GM23338 (cell line): Measurements from ENCODE around the gene MUS81. TPM values are rescaled to one million over a fixed set of nuclear protein-coding genes. Genes with fewer than 3 reads are reported as not detected.

ENCODE experiments used
- EZH2phosphoT487 ChIP-seq: fragments of 200-600 bp; sonication (generic); IDR thresholded peaks from one replicate; pipeline ENCODE4 v1.8.1; 2018; ENCODE audit warnings: antibody characterized with exemption; ENCODE audit not compliant: unreplicated experiment
- ZNF114 ChIP-seq: fragments of 250-450 bp; sonication (Bioruptor Pico); IDR thresholded peaks from 2 replicates; pipeline ENCODE4 v1.5.0; 2020; ENCODE audit warnings: mild to moderate bottlenecking, moderate library complexity
- polyA plus RNA-seq: library from polyadenylated mRNA; unstranded; fragments of >200 nt; fragmentation: Nextera tagmentation; extraction: Ambion mirVana; gene quantifications from 2 replicates; pipeline ENCODE4 v1.2.1, GENCODE V29; 2016
- total RNA-seq: library from RNA; depleted of rRNA; stranded (reverse); fragments of >200 nt; shearing (Covaris generic); gene quantifications from 2 replicates; pipeline ENCODE4 v1.2.3, GENCODE V29; 2014
- TF ChIP-seq, protein P1 (sequence below): fragments of 250-450 bp; sonication (Bioruptor Pico); IDR thresholded peaks from 2 replicates; pipeline ENCODE4 v1.5.0; 2020; ENCODE audit warnings: mild to moderate bottlenecking, moderate library complexity
- TF ChIP-seq, protein P2 (sequence below): IDR thresholded peaks from one replicate; pipeline ENCODE4 v1.6.1; 2018; ENCODE audit warnings: antibody characterized with exemption; ENCODE audit not compliant: unreplicated experiment

MUS81 gene
- total and polyA plus RNA-seq, 2 experiments from 2014 or later = 38.5 to 48.6 TPM

DNA sequence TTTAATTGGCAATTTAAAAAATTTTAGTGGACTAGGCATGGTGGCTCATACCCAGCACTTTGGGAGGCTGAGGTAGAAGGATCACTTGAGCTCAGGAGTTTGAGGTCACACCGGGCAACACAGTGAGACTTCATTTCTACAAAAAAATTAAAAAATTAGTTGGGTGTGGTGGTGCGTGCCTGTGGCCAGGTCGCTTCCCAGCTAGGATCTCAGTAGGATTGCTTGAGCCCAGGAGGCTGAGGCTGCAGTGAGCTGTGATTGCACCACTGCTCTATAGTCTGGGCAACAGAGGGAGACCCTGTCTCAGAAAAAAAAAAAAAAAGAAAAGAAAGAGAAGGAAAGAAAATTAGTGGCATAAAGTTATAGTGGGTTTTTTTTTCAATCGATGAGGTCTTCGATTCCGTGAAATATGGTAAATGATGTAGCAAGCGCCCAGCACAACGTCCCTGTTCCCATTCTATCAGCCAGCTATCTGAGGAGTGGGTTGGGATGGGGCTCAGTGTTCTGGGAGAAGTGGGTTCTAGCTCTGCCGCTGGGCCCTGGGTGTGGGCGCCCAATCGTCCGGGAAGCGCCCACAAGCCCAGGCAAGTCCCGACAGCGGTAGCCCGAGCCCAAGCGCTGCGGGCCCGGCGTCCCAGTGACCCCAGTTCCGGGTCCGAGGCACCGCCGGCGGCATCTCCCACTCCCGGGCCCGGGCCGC is 38.6 kb downstream of the MUS81 start (continued):
- TF ChIP-seq, protein P1, sequence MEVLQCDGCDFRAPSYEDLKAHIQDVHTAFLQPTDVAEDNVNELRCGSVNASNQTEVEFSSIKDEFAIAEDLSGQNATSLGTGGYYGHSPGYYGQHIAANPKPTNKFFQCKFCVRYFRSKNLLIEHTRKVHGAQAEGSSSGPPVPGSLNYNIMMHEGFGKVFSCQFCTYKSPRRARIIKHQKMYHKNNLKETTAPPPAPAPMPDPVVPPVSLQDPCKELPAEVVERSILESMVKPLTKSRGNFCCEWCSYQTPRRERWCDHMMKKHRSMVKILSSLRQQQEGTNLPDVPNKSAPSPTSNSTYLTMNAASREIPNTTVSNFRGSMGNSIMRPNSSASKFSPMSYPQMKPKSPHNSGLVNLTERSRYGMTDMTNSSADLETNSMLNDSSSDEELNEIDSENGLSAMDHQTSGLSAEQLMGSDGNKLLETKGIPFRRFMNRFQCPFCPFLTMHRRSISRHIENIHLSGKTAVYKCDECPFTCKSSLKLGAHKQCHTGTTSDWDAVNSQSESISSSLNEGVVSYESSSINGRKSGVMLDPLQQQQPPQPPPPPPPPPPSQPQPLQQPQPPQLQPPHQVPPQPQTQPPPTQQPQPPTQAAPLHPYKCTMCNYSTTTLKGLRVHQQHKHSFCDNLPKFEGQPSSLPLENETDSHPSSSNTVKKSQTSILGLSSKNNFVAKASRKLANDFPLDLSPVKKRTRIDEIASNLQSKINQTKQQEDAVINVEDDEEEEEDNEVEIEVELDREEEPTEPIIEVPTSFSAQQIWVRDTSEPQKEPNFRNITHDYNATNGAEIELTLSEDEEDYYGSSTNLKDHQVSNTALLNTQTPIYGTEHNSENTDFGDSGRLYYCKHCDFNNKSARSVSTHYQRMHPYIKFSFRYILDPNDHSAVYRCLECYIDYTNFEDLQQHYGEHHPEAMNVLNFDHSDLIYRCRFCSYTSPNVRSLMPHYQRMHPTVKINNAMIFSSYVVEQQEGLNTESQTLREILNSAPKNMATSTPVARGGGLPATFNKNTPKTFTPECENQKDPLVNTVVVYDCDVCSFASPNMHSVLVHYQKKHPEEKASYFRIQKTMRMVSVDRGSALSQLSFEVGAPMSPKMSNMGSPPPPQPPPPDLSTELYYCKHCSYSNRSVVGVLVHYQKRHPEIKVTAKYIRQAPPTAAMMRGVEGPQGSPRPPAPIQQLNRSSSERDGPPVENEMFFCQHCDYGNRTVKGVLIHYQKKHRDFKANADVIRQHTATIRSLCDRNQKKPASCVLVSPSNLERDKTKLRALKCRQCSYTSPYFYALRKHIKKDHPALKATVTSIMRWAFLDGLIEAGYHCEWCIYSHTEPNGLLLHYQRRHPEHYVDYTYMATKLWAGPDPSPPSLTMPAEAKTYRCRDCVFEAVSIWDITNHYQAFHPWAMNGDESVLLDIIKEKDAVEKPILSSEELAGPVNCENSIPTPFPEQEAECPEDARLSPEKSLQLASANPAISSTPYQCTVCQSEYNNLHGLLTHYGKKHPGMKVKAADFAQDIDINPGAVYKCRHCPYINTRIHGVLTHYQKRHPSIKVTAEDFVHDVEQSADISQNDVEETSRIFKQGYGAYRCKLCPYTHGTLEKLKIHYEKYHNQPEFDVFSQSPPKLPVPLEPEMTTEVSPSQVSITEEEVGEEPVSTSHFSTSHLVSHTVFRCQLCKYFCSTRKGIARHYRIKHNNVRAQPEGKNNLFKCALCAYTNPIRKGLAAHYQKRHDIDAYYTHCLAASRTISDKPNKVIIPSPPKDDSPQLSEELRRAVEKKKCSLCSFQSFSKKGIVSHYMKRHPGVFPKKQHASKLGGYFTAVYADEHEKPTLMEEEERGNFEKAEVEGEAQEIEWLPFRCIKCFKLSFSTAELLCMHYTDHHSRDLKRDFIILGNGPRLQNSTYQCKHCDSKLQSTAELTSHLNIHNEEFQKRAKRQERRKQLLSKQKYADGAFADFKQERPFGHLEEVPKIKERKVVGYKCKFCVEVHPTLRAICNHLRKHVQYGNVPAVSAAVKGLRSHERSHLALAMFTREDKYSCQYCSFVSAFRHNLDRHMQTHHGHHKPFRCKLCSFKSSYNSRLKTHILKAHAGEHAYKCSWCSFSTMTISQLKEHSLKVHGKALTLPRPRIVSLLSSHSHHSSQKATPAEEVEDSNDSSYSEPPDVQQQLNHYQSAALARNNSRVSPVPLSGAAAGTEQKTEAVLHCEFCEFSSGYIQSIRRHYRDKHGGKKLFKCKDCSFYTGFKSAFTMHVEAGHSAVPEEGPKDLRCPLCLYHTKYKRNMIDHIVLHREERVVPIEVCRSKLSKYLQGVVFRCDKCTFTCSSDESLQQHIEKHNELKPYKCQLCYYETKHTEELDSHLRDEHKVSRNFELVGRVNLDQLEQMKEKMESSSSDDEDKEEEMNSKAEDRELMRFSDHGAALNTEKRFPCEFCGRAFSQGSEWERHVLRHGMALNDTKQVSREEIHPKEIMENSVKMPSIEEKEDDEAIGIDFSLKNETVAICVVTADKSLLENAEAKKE (CRISPR knock-in tag) = no peak
- TF ChIP-seq, protein P2, sequence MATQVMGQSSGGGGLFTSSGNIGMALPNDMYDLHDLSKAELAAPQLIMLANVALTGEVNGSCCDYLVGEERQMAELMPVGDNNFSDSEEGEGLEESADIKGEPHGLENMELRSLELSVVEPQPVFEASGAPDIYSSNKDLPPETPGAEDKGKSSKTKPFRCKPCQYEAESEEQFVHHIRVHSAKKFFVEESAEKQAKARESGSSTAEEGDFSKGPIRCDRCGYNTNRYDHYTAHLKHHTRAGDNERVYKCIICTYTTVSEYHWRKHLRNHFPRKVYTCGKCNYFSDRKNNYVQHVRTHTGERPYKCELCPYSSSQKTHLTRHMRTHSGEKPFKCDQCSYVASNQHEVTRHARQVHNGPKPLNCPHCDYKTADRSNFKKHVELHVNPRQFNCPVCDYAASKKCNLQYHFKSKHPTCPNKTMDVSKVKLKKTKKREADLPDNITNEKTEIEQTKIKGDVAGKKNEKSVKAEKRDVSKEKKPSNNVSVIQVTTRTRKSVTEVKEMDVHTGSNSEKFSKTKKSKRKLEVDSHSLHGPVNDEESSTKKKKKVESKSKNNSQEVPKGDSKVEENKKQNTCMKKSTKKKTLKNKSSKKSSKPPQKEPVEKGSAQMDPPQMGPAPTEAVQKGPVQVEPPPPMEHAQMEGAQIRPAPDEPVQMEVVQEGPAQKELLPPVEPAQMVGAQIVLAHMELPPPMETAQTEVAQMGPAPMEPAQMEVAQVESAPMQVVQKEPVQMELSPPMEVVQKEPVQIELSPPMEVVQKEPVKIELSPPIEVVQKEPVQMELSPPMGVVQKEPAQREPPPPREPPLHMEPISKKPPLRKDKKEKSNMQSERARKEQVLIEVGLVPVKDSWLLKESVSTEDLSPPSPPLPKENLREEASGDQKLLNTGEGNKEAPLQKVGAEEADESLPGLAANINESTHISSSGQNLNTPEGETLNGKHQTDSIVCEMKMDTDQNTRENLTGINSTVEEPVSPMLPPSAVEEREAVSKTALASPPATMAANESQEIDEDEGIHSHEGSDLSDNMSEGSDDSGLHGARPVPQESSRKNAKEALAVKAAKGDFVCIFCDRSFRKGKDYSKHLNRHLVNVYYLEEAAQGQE = no peak
- TF ChIP-seq ZNF114 (CRISPR knock-in tag) (no peak), EZH2phosphoT487 (no peak)
